Panc1 (cell line): ENCODE results near the gene KLK15. TPM values are rescaled to one million over a fixed set of nuclear protein-coding genes. Genes with fewer than 3 reads are reported as not detected.

Source experiments
- ATAC-seq: fragments of 200-7000 bp; cut with Tn5 transposase; 2 replicates; pipeline ENCODE4 v1.9.1; 2020; ENCODE audit warnings: mild to moderate bottlenecking, moderate library complexity
- BruUV-seq: library from RNA; stranded (reverse); fragments of 400-500 nt; replicated peaks from 2 replicates; lab custom pipeline; 2021; lab: Mats Ljungman, UMichigan
- CTCF ChIA-PET: fragments of 300-600 bp; sonication (Branson Sonifier 250); formaldehyde crosslinking; loops from one replicate; lab custom pipeline; 2022; ENCODE audit warnings: antibody characterized with exemption; lab: Charles Lee
- POLR2A ChIA-PET: fragments of 300-600 bp; sonication (Branson Sonifier 250); formaldehyde crosslinking; loops from one replicate; lab custom pipeline; 2022; ENCODE audit warnings: antibody characterized with exemption; lab: Charles Lee
- DNase-seq: peaks from one replicate; pipeline ENCODE4 v3.0.0-alpha.2; 2010; ENCODE audit warnings: low read depth, low spot score
- H3K27ac ChIP-seq: 2 replicates; pipeline ENCODE4 v1.5.1; 2011; ENCODE audit warnings: mild to moderate bottlenecking, low read length, inconsistent platforms
- H3K27me3 ChIP-seq: fragments of 200-500 bp; sonication (Bioruptor generic); 2 replicates; pipeline ENCODE4 v1.6.0; 2014; ENCODE audit warnings: low read length, inconsistent platforms; ENCODE audit not compliant: control insufficient read depth, insufficient read depth
- H3K36me3 ChIP-seq: fragments of 200-500 bp; sonication (Bioruptor generic); 2 replicates; pipeline ENCODE4 v1.5.1; 2014; ENCODE audit warnings: inconsistent platforms, mild to moderate bottlenecking, low read length, moderate library complexity; ENCODE audit not compliant: control insufficient read depth, insufficient read depth
- H3K4me1 ChIP-seq: 2 replicates; pipeline ENCODE4 v1.5.1; 2011; ENCODE audit warnings: inconsistent platforms, mild to moderate bottlenecking, low read length, moderate library complexity; ENCODE audit not compliant: control insufficient read depth, insufficient read depth
- H3K4me3 ChIP-seq, 2 experiments: 2 replicates each; pipeline ENCODE4 v1.5.1; 2011 to 2012; ENCODE audit warnings: low read depth in 2 of 2, low read length in 2 of 2, mild to moderate bottlenecking in 2 of 2, inconsistent platforms in 1 of 2, moderate library complexity in 1 of 2
- H3K9me3 ChIP-seq: fragments of 200-500 bp; sonication (Bioruptor generic); 2 replicates; pipeline ENCODE4 v1.5.1; 2014; ENCODE audit warnings: low read depth, mild to moderate bottlenecking, inconsistent platforms, low read length, moderate library complexity; ENCODE audit not compliant: control insufficient read depth, insufficient read depth
- CTCF ChIP-seq: fragments of 450-650 bp; IDR thresholded peaks from 2 replicates; pipeline ENCODE4 v1.5.1; 2017; ENCODE audit warnings: mild to moderate bottlenecking
- POLR2AphosphoS5 ChIP-seq: IDR thresholded peaks from 2 replicates; pipeline ENCODE4 v1.6.1; 2012; ENCODE audit warnings: mild to moderate bottlenecking, low read depth, low read length, moderate library complexity
- REST ChIP-seq, 2 experiments: IDR thresholded peaks; 2 replicates each; pipeline ENCODE4 v1.6.1; 2011 to 2012; ENCODE audit warnings: low read depth in 2 of 2, control low read depth in 1 of 2, low read length in 1 of 2, mild to moderate bottlenecking in 1 of 2, moderate library complexity in 1 of 2; ENCODE audit not compliant: insufficient read depth in 1 of 2
- SIN3A ChIP-seq: IDR thresholded peaks from 2 replicates; pipeline ENCODE4 v1.6.1; 2012; ENCODE audit warnings: low read depth, mild to moderate bottlenecking, low read length, moderate library complexity, borderline replicate concordance; ENCODE audit not compliant: insufficient read depth
- TCF7L2 ChIP-seq: IDR thresholded peaks from 2 replicates; pipeline ENCODE4 v1.6.1; 2011; ENCODE audit warnings: mild to moderate bottlenecking, low read depth, low read length, inconsistent platforms
- in situ Hi-C: cut with HindIII; loops from 2 replicates; pipeline ENCODE4 v1.10.0; 2016; ENCODE audit warnings: low sequenced_read_pairs, low pct_unique_long_range_greater_than_20kb
- intact Hi-C: fragments of 100-400 bp; cut with micrococcal nuclease; formaldehyde crosslinking; loops from one replicate; pipeline ENCODE4 v1.10.0; 2022; ENCODE audit not compliant: unreplicated experiment
- total RNA-seq: library from RNA; stranded (reverse); gene quantifications from one replicate; pipeline ENCODE4 v1.2.1, GENCODE V29; 2021; ENCODE audit not compliant: unreplicated experiment

Gene KLK15
- total RNA-seq, 1 experiment from 2014 or later: not detected

GRCh38 chr19:50857366-50857765, 24.0 kb upstream of the KLK15 start:
- no peaks in the 10 kb centered on the region for H3K36me3 ChIP-seq
- ChIA-PET POLR2A (no interaction called here), CTCF (no interaction called here)
- no peak overlapping the region for H3K27ac ChIP-seq
- no peak for DNase-seq
- no peaks in the 10 kb centered on the region for H3K4me1 ChIP-seq
- ATAC-seq: no peak
- no peak for TF ChIP-seq POLR2AphosphoS5
- TF ChIP-seq SIN3A: no peak
- TF ChIP-seq TCF7L2: no peak
- TF ChIP-seq REST (IDR thresholded peaks at IDR 0.05; ENCODE audit: insufficient read depth in 1 of 2, low read depth in 2 of 2, low read length in 1 of 2): no peak
- TF ChIP-seq CTCF: no peak
- H3K4me3 ChIP-seq: no peak overlapping the region
- no peaks in the 10 kb centered on the region; the same call in 1 of the 2 replicates for H3K27me3 ChIP-seq
- in situ Hi-C loops (no loop called here), intact Hi-C loops (no loop called here)
- BruUV-seq: no TSS peak
- H3K9me3 ChIP-seq: no peaks in the 10 kb centered on the region

- intact Hi-C loops: no loop called here
- POLR2A ChIA-PET: no interaction called here
These were observed 21.4 kb upstream of the KLK15 start, which contains the start of gene KLK3 for GRCh38 chr19:50854636-50855410. Gene KLK3 (plus strand): TSS chr19:50854915. CDS start chr19:50854956, 41 bp downstream.

More at GRCh38 chr19:50854636-50855410, 21.4 kb upstream of the KLK15 start, which contains the start of gene KLK3:
- H3K4me1 ChIP-seq: no peaks in the 10 kb centered on the region
- no peaks in the 10 kb centered on the region for H3K36me3 ChIP-seq
- H3K4me3 ChIP-seq: no peak within 1 kb of the TSS
- H3K27me3 ChIP-seq: no peaks in the 10 kb centered on the region; the same call in none of the 2 replicates
- CTCF ChIA-PET: no interaction called here
- ATAC-seq (no peak), DNase-seq (no peak)
- TF ChIP-seq POLR2AphosphoS5 (no peak), TCF7L2 (no peak), SIN3A (no peak), CTCF (no peak), REST (IDR thresholded peaks at IDR 0.05; ENCODE audit: insufficient read depth in 1 of 2, low read depth in 2 of 2, low read length in 1 of 2) (no peak)
- no peaks in the 10 kb centered on the region for H3K9me3 ChIP-seq
- no TSS peak for BruUV-seq
- H3K27ac ChIP-seq: no peak within 1 kb of the TSS
- in situ Hi-C loops: no loop called here
